Prostate gland (tissue), 2 donors: ENCODE data around the gene CEACAM3.

Experiments
- CTCF ChIP-seq, 4 experiments: fragments of 200-600 bp in 2 of 4; fragments of 450-650 bp in 2 of 4; sonication (generic) in 2 of 4; IDR thresholded peaks; 1 replicate in 3 of 4; 2 replicates in 1 of 4; pipeline ENCODE4 v1.5.1; 2016 to 2019; ENCODE audit warnings: antibody characterized with exemption in 4 of 4, mild to moderate bottlenecking in 2 of 4, moderate library complexity in 2 of 4
- POLR2A ChIP-seq: fragments of 450-650 bp; IDR thresholded peaks from one replicate; pipeline ENCODE4 v1.6.1; 2016; ENCODE audit warnings: antibody characterized with exemption, mild to moderate bottlenecking
- POLR2AphosphoS5 ChIP-seq: sonication (generic); formaldehyde crosslinking; IDR thresholded peaks from one replicate; pipeline ENCODE4 v1.6.1; 2017; ENCODE audit warnings: antibody characterized with exemption

GRCh38 chr19:41774515-41774980 is 21.8 kb upstream of the CEACAM3 start:
- no peak for TF ChIP-seq CTCF (IDR thresholded peaks at IDR 0.05)
- TF ChIP-seq POLR2AphosphoS5, result peak; percentile 45
- TF ChIP-seq POLR2A, result no peak
